ENCODE measurements around the gene TUFT1.

TUFT1 gene

GRCh38 chr1:151510614-151510956, 29.5 kb upstream of the TUFT1 start:
- peak overlapping the region; percentile 68 to 75 for H3K4me3 ChIP-seq (ENCODE audit: insufficient read depth in 1 of 2, low read depth in 1 of 2, low read length in 2 of 2)
- H3K36me3 ChIP-seq (ENCODE audit: control insufficient read depth in 1 of 2, insufficient read depth in 2 of 2, low read depth in 1 of 2, low read length in 2 of 2) = no peaks in the 10 kb centered on the region
- no peak overlapping the region for H2BK120ac ChIP-seq (ENCODE audit: low read depth, low read length)
- H2BK15ac ChIP-seq (ENCODE audit: low read depth, poor library complexity, severe bottlenecking) = no peak overlapping the region
- no peaks in the 10 kb centered on the region for H3K9me3 ChIP-seq (ENCODE audit: control insufficient read depth, low read length)
- H3K14ac ChIP-seq (ENCODE audit: low read length in 2 of 2) = no peak overlapping the region
- no peak for DNase-seq
- no peak overlapping the region for H3K23ac ChIP-seq (ENCODE audit: low read length in 2 of 2)
- H3K18ac ChIP-seq (ENCODE audit: low read depth in 1 of 2, low read length in 2 of 2) = no peak overlapping the region
- no peak overlapping the region for H4K91ac ChIP-seq (ENCODE audit: low read length)
- H2BK12ac ChIP-seq (ENCODE audit: low read length in 2 of 2) = no peak overlapping the region
- H3K79me1 ChIP-seq (replicated peaks; ENCODE audit: low read length, poor library complexity, severe bottlenecking) = no peaks in the 10 kb centered on the region
- H3K27ac ChIP-seq (ENCODE audit: low read length, poor library complexity, severe bottlenecking) = peak overlapping the region; percentile 21
- no peak overlapping the region for H2BK5ac ChIP-seq (ENCODE audit: low read depth, low read length, poor library complexity, severe bottlenecking)
- no peak overlapping the region for H2AK5ac ChIP-seq (ENCODE audit: low read length, severe bottlenecking)
- H3K4ac ChIP-seq (ENCODE audit: low read depth in 1 of 2, low read length in 2 of 2) = no peak overlapping the region
- peak overlapping the region; percentile 18 for H2AFZ ChIP-seq (ENCODE audit: low read depth, low read length)
- WGBS = 16% methylated on average over 8 of the region's 10 CpGs
- H3K27me3 ChIP-seq (ENCODE audit: control insufficient read depth in 1 of 2, insufficient read depth in 1 of 2, low read length in 2 of 2) = peaks cover 14 to 73% of the 10 kb centered on the region in 2 experiments
- no peak overlapping the region for H4K8ac ChIP-seq (ENCODE audit: low read length)
- peaks cover 25% of the 10 kb centered on the region for H3K4me1 ChIP-seq (ENCODE audit: control insufficient read depth, insufficient read depth, low read depth, low read length)
- peak overlapping the region; percentile 62 for H3K9ac ChIP-seq (ENCODE audit: low read length)
- peak overlapping the region; percentile 97 for H3K4me2 ChIP-seq (ENCODE audit: low read length, poor library complexity, severe bottlenecking)

GRCh38 chr1:151510957-151511635, 29.0 kb upstream of the TUFT1 start, which contains the start of gene CGN:
Gene CGN, plus strand, starts transcription at chr1:151511387. Its CDS starts 7,133 bp downstream, at chr1:151518520.
- H4K8ac ChIP-seq (ENCODE audit: low read length) = no peak within 1 kb of the TSS
- H2AK5ac ChIP-seq (ENCODE audit: low read length, severe bottlenecking) = no peak within 1 kb of the TSS
- H3K27ac ChIP-seq (ENCODE audit: low read length, poor library complexity, severe bottlenecking) = peak within 1 kb of the TSS; percentile 21
- H3K4me2 ChIP-seq (ENCODE audit: low read length, poor library complexity, severe bottlenecking) = peak within 1 kb of the TSS; percentile 97
- H3K4me3 ChIP-seq (ENCODE audit: insufficient read depth in 1 of 2, low read depth in 1 of 2, low read length in 2 of 2) = peak within 1 kb of the TSS; percentile 68 to 75
- peak within 1 kb of the TSS in 1 of 2 experiments; percentile 70 for H2BK12ac ChIP-seq (ENCODE audit: low read length in 2 of 2)
- peak; percentile 79 for DNase-seq
- H3K9ac ChIP-seq (ENCODE audit: low read length) = peak within 1 kb of the TSS; percentile 62
- peak within 1 kb of the TSS; percentile 31 for H2AFZ ChIP-seq (ENCODE audit: low read depth, low read length)
- no peaks in the 10 kb centered on the region for H3K36me3 ChIP-seq (ENCODE audit: control insufficient read depth in 1 of 2, insufficient read depth in 2 of 2, low read depth in 1 of 2, low read length in 2 of 2)
- H3K4me1 ChIP-seq (ENCODE audit: control insufficient read depth, insufficient read depth, low read depth, low read length) = peaks cover 26% of the 10 kb centered on the region
- no peak within 1 kb of the TSS for H3K23ac ChIP-seq (ENCODE audit: low read length in 2 of 2)
- no peak within 1 kb of the TSS for H3K4ac ChIP-seq (ENCODE audit: low read depth in 1 of 2, low read length in 2 of 2)
- H4K91ac ChIP-seq (ENCODE audit: low read length) = no peak within 1 kb of the TSS
- H2BK5ac ChIP-seq (ENCODE audit: low read depth, low read length, poor library complexity, severe bottlenecking) = peak within 1 kb of the TSS; percentile 46
- H3K9me3 ChIP-seq (ENCODE audit: control insufficient read depth, low read length) = no peaks in the 10 kb centered on the region
- peak within 1 kb of the TSS in 1 of 2 experiments; percentile 46 for H3K18ac ChIP-seq (ENCODE audit: low read depth in 1 of 2, low read length in 2 of 2)
- H2BK15ac ChIP-seq (ENCODE audit: low read depth, poor library complexity, severe bottlenecking) = no peak within 1 kb of the TSS
- H3K14ac ChIP-seq (ENCODE audit: low read length in 2 of 2) = peak within 1 kb of the TSS in 1 of 2 experiments; percentile 35
- H3K27me3 ChIP-seq (ENCODE audit: control insufficient read depth in 1 of 2, insufficient read depth in 1 of 2, low read length in 2 of 2) = peaks cover 11 to 74% of the 10 kb centered on the region in 2 experiments
- WGBS = under 1% methylated on average over 64 of the region's 68 CpGs
- H3K79me1 ChIP-seq (replicated peaks; ENCODE audit: low read length, poor library complexity, severe bottlenecking) = no peaks in the 10 kb centered on the region
- no peak within 1 kb of the TSS for H2BK120ac ChIP-seq (ENCODE audit: low read depth, low read length)

GRCh38 chr1:151511636-151512215, 28.4 kb upstream of the TUFT1 start:
- Histone ChIP-seq H3K27ac (ENCODE audit: low read length, poor library complexity, severe bottlenecking) (no peak overlapping the region), H3K23ac (ENCODE audit: low read length in 2 of 2) (no peak overlapping the region), H4K91ac (ENCODE audit: low read length) (no peak overlapping the region), H3K4me1 (ENCODE audit: control insufficient read depth, insufficient read depth, low read depth, low read length) (peaks cover 26% of the 10 kb centered on the region), H2BK120ac (ENCODE audit: low read depth, low read length) (no peak overlapping the region), H2AFZ (ENCODE audit: low read depth, low read length) (no peak overlapping the region), H3K9ac (ENCODE audit: low read length) (peak overlapping the region; percentile 61), H3K36me3 (ENCODE audit: control insufficient read depth in 1 of 2, insufficient read depth in 2 of 2, low read depth in 1 of 2, low read length in 2 of 2) (no peaks in the 10 kb centered on the region), H2AK5ac (ENCODE audit: low read length, severe bottlenecking) (no peak overlapping the region), H3K18ac (ENCODE audit: low read depth in 1 of 2, low read length in 2 of 2) (peak overlapping the region in 1 of 2 experiments; percentile 46), H3K27me3 (ENCODE audit: control insufficient read depth in 1 of 2, insufficient read depth in 1 of 2, low read length in 2 of 2) (peaks cover 11 to 72% of the 10 kb centered on the region in 2 experiments), H2BK15ac (ENCODE audit: low read depth, poor library complexity, severe bottlenecking) (no peak overlapping the region), H3K14ac (ENCODE audit: low read length in 2 of 2) (peak overlapping the region in 1 of 2 experiments; percentile 35), H2BK5ac (ENCODE audit: low read depth, low read length, poor library complexity, severe bottlenecking) (peak overlapping the region; percentile 46), H4K8ac (ENCODE audit: low read length) (no peak overlapping the region), H3K4me2 (ENCODE audit: low read length, poor library complexity, severe bottlenecking) (peak overlapping the region; percentile 97), H3K79me1 (replicated peaks; ENCODE audit: low read length, poor library complexity, severe bottlenecking) (no peaks in the 10 kb centered on the region), H2BK12ac (ENCODE audit: low read length in 2 of 2) (no peak overlapping the region), H3K9me3 (ENCODE audit: control insufficient read depth, low read length) (no peaks in the 10 kb centered on the region), H3K4ac (ENCODE audit: low read depth in 1 of 2, low read length in 2 of 2) (no peak overlapping the region), H3K4me3 (ENCODE audit: insufficient read depth in 1 of 2, low read depth in 1 of 2, low read length in 2 of 2) (peak overlapping the region; percentile 68 to 75)
- DNase-seq = peak; percentile 51
- WGBS = 3% methylated on average over 16 of the region's 23 CpGs

GRCh38 chr1:151512326-151512725, 27.8 kb upstream of the TUFT1 start:
- H4K91ac ChIP-seq (ENCODE audit: low read length) = no peak overlapping the region
- H3K27ac ChIP-seq (ENCODE audit: low read length, poor library complexity, severe bottlenecking) = no peak overlapping the region
- DNase-seq = no peak
- no peak overlapping the region for H3K4me2 ChIP-seq (ENCODE audit: low read length, poor library complexity, severe bottlenecking)
- no peak overlapping the region for H4K8ac ChIP-seq (ENCODE audit: low read length)
- no peak overlapping the region for H2AFZ ChIP-seq (ENCODE audit: low read depth, low read length)
- H3K36me3 ChIP-seq (ENCODE audit: control insufficient read depth in 1 of 2, insufficient read depth in 2 of 2, low read depth in 1 of 2, low read length in 2 of 2) = no peaks in the 10 kb centered on the region
- H3K79me1 ChIP-seq (replicated peaks; ENCODE audit: low read length, poor library complexity, severe bottlenecking) = no peaks in the 10 kb centered on the region
- no peak overlapping the region for H2BK15ac ChIP-seq (ENCODE audit: low read depth, poor library complexity, severe bottlenecking)
- no peak overlapping the region for H2BK12ac ChIP-seq (ENCODE audit: low read length in 2 of 2)
- no peak overlapping the region for H3K9ac ChIP-seq (ENCODE audit: low read length)
- no peak overlapping the region for H3K4ac ChIP-seq (ENCODE audit: low read depth in 1 of 2, low read length in 2 of 2)
- H3K9me3 ChIP-seq (ENCODE audit: control insufficient read depth, low read length) = no peaks in the 10 kb centered on the region
- 51% methylated on average over 4 of the region's 4 CpGs for WGBS
- H3K18ac ChIP-seq (ENCODE audit: low read depth in 1 of 2, low read length in 2 of 2) = no peak overlapping the region
- no peak overlapping the region for H3K4me3 ChIP-seq (ENCODE audit: insufficient read depth in 1 of 2, low read depth in 1 of 2, low read length in 2 of 2)
- no peak overlapping the region for H2AK5ac ChIP-seq (ENCODE audit: low read length, severe bottlenecking)
- H3K27me3 ChIP-seq (ENCODE audit: control insufficient read depth in 1 of 2, insufficient read depth in 1 of 2, low read length in 2 of 2) = peaks cover 11 to 66% of the 10 kb centered on the region in 2 experiments
- H2BK5ac ChIP-seq (ENCODE audit: low read depth, low read length, poor library complexity, severe bottlenecking) = no peak overlapping the region
- H3K4me1 ChIP-seq (ENCODE audit: control insufficient read depth, insufficient read depth, low read depth, low read length) = peaks cover 26% of the 10 kb centered on the region
- H3K23ac ChIP-seq (ENCODE audit: low read length in 2 of 2) = no peak overlapping the region
- no peak overlapping the region for H2BK120ac ChIP-seq (ENCODE audit: low read depth, low read length)
- no peak overlapping the region for H3K14ac ChIP-seq (ENCODE audit: low read length in 2 of 2)

All from mesenchymal stem cell (in vitro differentiated cells and primary cell).